Brain microvascular endothelial cell (primary cell): ENCODE results near the gene IGFBPL1.

ENCODE experiments used
- DNase-seq: peaks from one replicate; pipeline ENCODE4 v3.0.0-alpha.2; 2020
- H3K27ac ChIP-seq: fragments of 250-450 bp; sonication (Bioruptor Pico); 2 replicates; pipeline ENCODE4 v1.5.1; 2020; ENCODE audit warnings: mild to moderate bottlenecking, moderate library complexity
- H3K27me3 ChIP-seq: fragments of 250-450 bp; sonication (Bioruptor Pico); replicated peaks from 2 replicates; pipeline ENCODE4 v1.5.1; 2020; ENCODE audit warnings: mild to moderate bottlenecking
- H3K36me3 ChIP-seq: fragments of 250-450 bp; sonication (Bioruptor Pico); replicated peaks from 2 replicates; pipeline ENCODE4 v1.5.1; 2020; ENCODE audit warnings: mild to moderate bottlenecking
- H3K4me3 ChIP-seq: 2 replicates; pipeline ENCODE4 v1.5.1; 2011; ENCODE audit warnings: low read depth, mild to moderate bottlenecking, control low read depth, low read length, moderate library complexity
- CTCF ChIP-seq: IDR thresholded peaks from 2 replicates; pipeline ENCODE4 v1.5.1; 2011; ENCODE audit warnings: low read depth, mild to moderate bottlenecking, moderate library complexity, low read length, control low read depth, inconsistent platforms; ENCODE audit errors: missing control alignments
- in situ Hi-C: cut with HindIII; loops from 2 replicates; pipeline ENCODE4 v1.10.0; 2017; ENCODE audit warnings: low sequenced_read_pairs, low pct_ligation_motif_present

IGFBPL1 gene

GRCh38 chr9:38387751-38388150 lies 36.5 kb downstream of the IGFBPL1 start:
- H3K36me3 ChIP-seq = no peaks in the 10 kb centered on the region
- TF ChIP-seq CTCF = no peak
- no peak for DNase-seq
- no peak overlapping the region for H3K4me3 ChIP-seq
- H3K27ac ChIP-seq = no peak overlapping the region
- in situ Hi-C loops = no loop called here
- no peaks in the 10 kb centered on the region for H3K27me3 ChIP-seq

GRCh38 chr9:38387066-38387465 lies 37.2 kb downstream of the IGFBPL1 start:
- Histone ChIP-seq H3K36me3 (no peaks in the 10 kb centered on the region), H3K4me3 (no peak overlapping the region), H3K27me3 (no peaks in the 10 kb centered on the region), H3K27ac (no peak overlapping the region)
- no peak for DNase-seq
- TF ChIP-seq CTCF = no peak
- in situ Hi-C loops = no loop called here

- no peak for DNase-seq
- no peaks in the 10 kb centered on the region for H3K27me3 ChIP-seq
- no peak for TF ChIP-seq CTCF
- in situ Hi-C loops = no loop called here
- no peak overlapping the region for H3K4me3 ChIP-seq
- H3K36me3 ChIP-seq = no peaks in the 10 kb centered on the region
- no peak overlapping the region for H3K27ac ChIP-seq
Measured at GRCh38 chr9:38386319-38386895, 37.8 kb downstream of the IGFBPL1 start.

- in situ Hi-C loops = no loop called here
- H3K27me3 ChIP-seq = no peaks in the 10 kb centered on the region
- no peak for DNase-seq
- no peaks in the 10 kb centered on the region for H3K36me3 ChIP-seq
- TF ChIP-seq CTCF = no peak
- no peak overlapping the region for H3K27ac ChIP-seq
- no peak overlapping the region for H3K4me3 ChIP-seq
Measured at GRCh38 chr9:38385896-38386295, 38.4 kb downstream of the IGFBPL1 start.

- DNase-seq = no peak
- no peak for TF ChIP-seq CTCF
- Histone ChIP-seq H3K4me3 (no peak overlapping the region), H3K27me3 (no peaks in the 10 kb centered on the region), H3K36me3 (no peaks in the 10 kb centered on the region), H3K27ac (no peak overlapping the region)
- in situ Hi-C loops = no loop called here
Measured at GRCh38 chr9:38384990-38385848, 39.0 kb downstream of the IGFBPL1 start.

- TF ChIP-seq CTCF = no peak
- no peaks in the 10 kb centered on the region for H3K27me3 ChIP-seq
- H3K36me3 ChIP-seq = no peaks in the 10 kb centered on the region
- H3K27ac ChIP-seq = no peak overlapping the region
- H3K4me3 ChIP-seq = no peak overlapping the region
- no peak for DNase-seq
- in situ Hi-C loops = no loop called here
Measured at GRCh38 chr9:38382141-38382540, 42.1 kb downstream of the IGFBPL1 start.
